ENCODE results near the gene NPHS2.

Gene NPHS2

DNA sequence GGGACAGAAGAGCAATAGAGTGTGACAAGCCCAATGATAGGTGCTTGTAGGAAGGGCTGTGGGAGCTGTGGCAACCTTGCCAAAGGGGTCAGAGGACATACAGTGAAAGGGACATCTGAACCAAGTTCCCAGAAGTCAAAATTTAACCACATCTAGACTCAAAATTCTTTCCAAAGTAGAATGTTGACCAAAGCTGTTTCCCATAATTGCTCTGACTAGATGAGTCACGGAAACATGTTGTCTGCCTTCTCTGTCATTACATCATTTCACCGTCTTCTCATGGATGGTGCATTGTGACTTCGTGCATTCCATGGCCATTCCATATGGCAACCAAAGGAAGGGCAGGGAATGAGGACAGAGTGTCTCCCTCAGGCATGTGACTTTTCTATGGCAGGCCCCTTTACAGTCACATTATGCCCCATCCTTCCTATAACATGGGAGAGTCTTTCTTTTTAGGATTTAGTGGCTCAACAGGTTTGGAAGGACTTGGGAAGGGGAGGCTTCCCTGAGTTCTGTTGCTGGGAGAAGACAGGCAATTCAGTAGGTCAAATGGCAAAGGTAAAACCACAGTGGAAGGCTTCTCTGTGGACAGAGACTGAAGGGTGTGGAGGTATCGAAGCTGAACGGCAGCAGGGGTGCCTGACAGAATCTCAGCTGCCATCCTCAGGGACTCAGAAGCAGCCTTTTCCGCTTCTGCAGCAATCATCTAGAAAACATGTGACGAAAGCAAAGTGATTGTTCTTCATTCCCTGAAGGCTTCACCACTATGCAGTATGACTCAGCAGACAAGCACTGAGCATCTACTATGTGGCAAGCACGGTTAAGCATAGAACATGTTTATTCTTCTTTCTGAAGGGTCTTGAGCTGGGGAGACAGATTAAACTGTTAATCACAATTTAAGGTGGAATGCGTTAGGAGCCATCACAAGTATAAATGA is 24.7 kb downstream of the NPHS2 start:
- TF ChIP-seq, protein P1, sequence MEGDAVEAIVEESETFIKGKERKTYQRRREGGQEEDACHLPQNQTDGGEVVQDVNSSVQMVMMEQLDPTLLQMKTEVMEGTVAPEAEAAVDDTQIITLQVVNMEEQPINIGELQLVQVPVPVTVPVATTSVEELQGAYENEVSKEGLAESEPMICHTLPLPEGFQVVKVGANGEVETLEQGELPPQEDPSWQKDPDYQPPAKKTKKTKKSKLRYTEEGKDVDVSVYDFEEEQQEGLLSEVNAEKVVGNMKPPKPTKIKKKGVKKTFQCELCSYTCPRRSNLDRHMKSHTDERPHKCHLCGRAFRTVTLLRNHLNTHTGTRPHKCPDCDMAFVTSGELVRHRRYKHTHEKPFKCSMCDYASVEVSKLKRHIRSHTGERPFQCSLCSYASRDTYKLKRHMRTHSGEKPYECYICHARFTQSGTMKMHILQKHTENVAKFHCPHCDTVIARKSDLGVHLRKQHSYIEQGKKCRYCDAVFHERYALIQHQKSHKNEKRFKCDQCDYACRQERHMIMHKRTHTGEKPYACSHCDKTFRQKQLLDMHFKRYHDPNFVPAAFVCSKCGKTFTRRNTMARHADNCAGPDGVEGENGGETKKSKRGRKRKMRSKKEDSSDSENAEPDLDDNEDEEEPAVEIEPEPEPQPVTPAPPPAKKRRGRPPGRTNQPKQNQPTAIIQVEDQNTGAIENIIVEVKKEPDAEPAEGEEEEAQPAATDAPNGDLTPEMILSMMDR (IDR thresholded peaks at IDR 0.05): no peak
- Mint-ChIP-seq H3K27me3 (ENCODE audit: low read depth, poor library complexity) (peaks cover 6% of the 10 kb centered on the region), H3K9me3 (no peaks in the 10 kb centered on the region), H3K27ac (no peak overlapping the region), H3K4me1 (peaks cover 11% of the 10 kb centered on the region), H3K4me3 (no peak overlapping the region), H3K36me3 (ENCODE audit: low read depth) (no peaks in the 10 kb centered on the region)
- no peak for DNase-seq

- Mint-ChIP-seq H3K9me3 (no peaks in the 10 kb centered on the region), H3K36me3 (ENCODE audit: low read depth) (no peaks in the 10 kb centered on the region), H3K4me1 (peaks cover 11% of the 10 kb centered on the region), H3K4me3 (no peak overlapping the region), H3K27ac (no peak overlapping the region), H3K27me3 (ENCODE audit: low read depth, poor library complexity) (peaks cover 6% of the 10 kb centered on the region)
- DNase-seq: no peak
- TF ChIP-seq, protein P1 (IDR thresholded peaks at IDR 0.05): no peak
These were observed 26.4 kb downstream of the NPHS2 start for GRCh38 chr1:179549368-179549700.

- H3K4me3 Mint-ChIP-seq: no peak overlapping the region
- TF ChIP-seq, protein P1 (IDR thresholded peaks at IDR 0.05): no peak
- DNase-seq: no peak
- H3K9me3 Mint-ChIP-seq: no peaks in the 10 kb centered on the region
- peaks cover 6% of the 10 kb centered on the region for H3K27me3 Mint-ChIP-seq (ENCODE audit: low read depth, poor library complexity)
- H3K27ac Mint-ChIP-seq: no peak overlapping the region
- H3K36me3 Mint-ChIP-seq (ENCODE audit: low read depth): no peaks in the 10 kb centered on the region
- peaks cover 11% of the 10 kb centered on the region for H3K4me1 Mint-ChIP-seq
These were observed 26.9 kb downstream of the NPHS2 start for GRCh38 chr1:179548666-179549367.

GRCh38 chr1:179547021-179547535 is 28.7 kb downstream of the NPHS2 start:
- Mint-ChIP-seq H3K36me3 (ENCODE audit: low read depth) (no peaks in the 10 kb centered on the region), H3K9me3 (peaks cover 3% of the 10 kb centered on the region), H3K27ac (no peak overlapping the region), H3K27me3 (ENCODE audit: low read depth, poor library complexity) (peaks cover 6% of the 10 kb centered on the region), H3K4me3 (no peak overlapping the region), H3K4me1 (peaks cover 9% of the 10 kb centered on the region)
- TF ChIP-seq, protein P1 (IDR thresholded peaks at IDR 0.05): no peak
- DNase-seq: no peak

DNA sequence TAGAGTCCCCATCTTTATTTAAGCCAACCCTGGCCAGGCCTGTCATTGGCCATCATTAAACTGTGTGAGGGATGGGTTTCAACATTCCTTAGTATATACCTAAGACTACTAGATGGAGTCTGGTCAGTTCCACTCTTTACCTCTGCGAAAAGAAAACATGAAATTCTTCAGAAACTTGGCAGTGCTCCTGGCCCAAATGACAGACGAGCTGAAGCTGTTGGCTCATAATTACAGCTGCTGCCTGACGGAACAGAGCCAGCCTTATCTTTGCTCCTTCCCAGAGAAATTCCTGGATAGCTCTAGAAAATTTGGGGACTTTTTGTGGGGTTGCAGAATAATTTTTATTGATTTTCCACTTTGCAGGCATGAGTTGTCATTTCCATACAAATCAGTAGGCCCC is 30.4 kb downstream of the NPHS2 start:
- no peak for DNase-seq
- TF ChIP-seq, protein P1 (IDR thresholded peaks at IDR 0.05): no peak
- H3K27me3 Mint-ChIP-seq (ENCODE audit: low read depth, poor library complexity): peaks cover 3% of the 10 kb centered on the region
- peaks cover 9% of the 10 kb centered on the region for H3K9me3 Mint-ChIP-seq
- no peak overlapping the region for H3K4me3 Mint-ChIP-seq
- H3K36me3 Mint-ChIP-seq (ENCODE audit: low read depth): no peaks in the 10 kb centered on the region
- H3K27ac Mint-ChIP-seq: no peak overlapping the region
- no peaks in the 10 kb centered on the region for H3K4me1 Mint-ChIP-seq

All from nephron progenitor cell (in vitro differentiated cells).